HPDE6-E6E7 (cell line): Measurements from ENCODE around the gene PTCH2.

Source experiments
- DNase-seq: peaks from one replicate; pipeline ENCODE4 v3.0.0; 2011; ENCODE audit warnings: missing footprints; ENCODE audit errors: extremely low spot score

PTCH2 gene

GRCh38 chr1:44842862-44843655, at the start of gene PTCH2:
PTCH2 (minus strand) TSS chr1:44843253; CDS start chr1:44842932, 321 bp downstream.
- no peak for DNase-seq

- DNase-seq: no peak
Measured at GRCh38 chr1:44890007-44890406, 47.0 kb upstream of the PTCH2 start.

- DNase-seq: no peak
Measured at GRCh38 chr1:44885406-44885805, 42.4 kb upstream of the PTCH2 start.

DNA sequence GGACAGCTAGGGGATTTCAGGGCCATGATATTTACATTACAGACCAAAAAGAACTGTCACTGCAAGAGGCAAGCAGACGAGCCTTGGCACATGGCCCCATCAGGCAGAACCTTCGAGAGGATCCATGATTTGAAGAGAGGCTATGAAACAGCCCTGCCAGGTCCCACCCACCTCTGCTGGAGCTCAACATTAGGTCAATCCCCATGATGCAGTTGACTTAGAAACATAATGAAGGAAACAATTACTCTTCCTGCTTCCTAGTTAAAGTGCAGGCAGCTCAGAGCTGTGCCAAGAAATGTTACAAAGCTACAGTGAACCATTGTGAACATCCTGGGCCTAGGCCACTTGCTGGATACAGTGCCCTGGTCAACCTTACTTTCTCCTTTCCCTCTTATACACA, 41.7 kb upstream of the PTCH2 start:
- DNase-seq: no peak

GRCh38 chr1:44881011-44881632, 38.1 kb upstream of the PTCH2 start:
- DNase-seq: peak; percentile 60

- DNase-seq: no peak
Measured at GRCh38 chr1:44874155-44874554, 31.1 kb upstream of the PTCH2 start.

DNA sequence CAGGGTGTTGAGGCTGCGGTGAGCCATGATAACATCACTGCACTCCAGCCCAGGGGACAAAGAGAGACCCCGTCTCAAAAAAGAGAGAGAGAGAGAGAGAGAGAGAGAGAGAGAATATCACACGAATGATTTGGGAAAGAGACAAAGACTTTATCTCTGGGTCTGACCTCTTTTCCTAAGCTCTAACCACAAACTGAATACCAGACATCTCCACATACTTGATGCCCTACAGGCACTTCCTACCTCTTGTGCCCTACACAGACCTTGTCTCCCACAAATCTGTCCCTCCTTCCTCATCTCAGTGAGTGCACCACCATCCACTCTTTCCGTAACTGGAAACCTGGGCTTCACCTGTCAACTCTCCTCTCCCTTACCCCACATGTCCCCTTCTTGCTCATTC, 27.0 kb upstream of the PTCH2 start:
- no peak for DNase-seq

GRCh38 chr1:44867801-44868200, 24.7 kb upstream of the PTCH2 start:
- DNase-seq: no peak

DNA sequence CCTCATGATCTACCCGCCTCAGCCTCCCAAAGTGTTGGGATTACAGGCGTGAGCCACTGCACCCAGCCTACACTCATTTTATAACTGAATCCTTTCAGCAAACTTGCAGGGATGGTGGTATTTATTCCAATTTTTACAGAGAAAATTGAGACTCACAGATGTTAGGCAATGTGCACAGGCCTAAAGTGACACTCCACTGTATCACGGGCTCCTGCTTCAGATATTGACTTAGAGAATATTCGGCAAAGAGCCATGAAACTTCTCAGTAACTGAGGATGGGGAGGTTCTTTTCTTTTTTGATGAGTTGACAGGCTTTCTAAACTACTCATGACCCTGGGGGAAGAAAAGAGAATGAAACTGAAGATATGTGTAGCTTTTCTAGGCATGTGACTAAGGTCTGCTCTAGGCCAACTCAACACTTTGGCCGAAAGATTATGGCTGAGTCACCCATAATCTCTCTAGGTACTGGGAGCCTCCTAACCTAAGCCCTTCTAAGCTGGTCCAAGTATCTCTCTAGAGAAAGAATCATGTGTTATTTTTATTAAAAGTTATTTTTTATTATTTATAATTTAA, 19.9 kb upstream of the PTCH2 start:
- no peak for DNase-seq

GRCh38 chr1:44860891-44861425, 17.9 kb upstream of the PTCH2 start:
- no peak for DNase-seq

- DNase-seq: no peak
Measured at GRCh38 chr1:44860331-44860730, 17.3 kb upstream of the PTCH2 start.

DNA sequence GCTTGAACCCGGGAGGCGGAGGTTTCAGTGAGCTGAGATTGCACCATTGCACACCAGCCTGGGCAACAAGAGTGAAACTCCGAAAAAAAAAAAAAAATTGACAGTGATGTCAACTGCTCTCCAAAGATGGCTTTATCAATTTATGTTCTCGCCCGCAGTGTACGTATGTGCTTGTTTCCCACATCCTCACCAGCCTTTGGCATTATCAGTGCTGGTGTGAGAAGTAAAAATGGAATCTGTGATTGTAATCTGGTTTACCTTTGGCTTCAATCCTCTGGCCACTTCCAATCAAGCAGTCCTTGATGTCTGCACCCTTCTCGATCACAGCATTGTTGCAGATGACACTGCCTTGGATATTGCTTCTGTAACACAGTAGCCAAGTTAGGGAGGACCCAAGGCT, 14.4 kb upstream of the PTCH2 start:
- DNase-seq: no peak

DNA sequence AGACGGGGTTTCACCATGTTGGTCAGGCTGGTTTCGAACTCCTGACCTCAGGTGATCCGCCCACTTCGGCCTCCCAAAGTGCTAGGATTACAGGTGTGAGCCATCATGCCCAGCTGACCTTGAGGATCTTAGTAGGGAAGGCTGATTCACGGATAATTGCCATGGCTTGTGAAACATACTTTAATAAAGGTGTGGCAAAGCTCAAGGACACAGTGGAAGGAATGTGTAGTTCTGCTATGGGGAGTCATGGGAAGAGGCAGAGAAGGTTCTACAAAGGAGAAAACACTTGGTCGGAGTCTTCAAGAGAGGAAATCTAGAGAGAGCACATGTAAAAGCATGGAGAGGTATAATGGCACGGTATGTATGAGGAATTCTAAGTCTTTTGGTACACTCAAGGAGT, 12.7 kb upstream of the PTCH2 start:
- DNase-seq: peak; percentile 45

DNA sequence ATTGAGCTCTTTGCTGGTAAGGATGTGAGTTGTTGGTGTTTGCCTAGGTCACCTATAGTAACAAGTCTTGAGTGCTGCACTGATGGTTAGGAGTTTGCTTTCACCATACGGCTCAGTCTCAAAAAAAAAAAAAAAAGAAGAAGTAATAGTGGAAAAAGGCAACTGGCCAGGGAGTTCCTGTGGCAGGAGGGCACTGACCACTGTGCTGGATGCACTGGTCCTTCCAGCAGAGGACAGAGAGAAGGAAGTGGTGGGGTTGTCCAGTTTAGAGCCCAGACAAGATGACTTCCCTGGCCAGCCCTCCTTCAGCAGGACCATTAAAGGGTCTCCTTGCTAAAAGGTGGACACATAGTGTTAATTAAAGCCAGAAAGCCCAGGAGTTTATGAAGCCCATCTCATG, 11.9 kb upstream of the PTCH2 start:
- no peak for DNase-seq

DNA sequence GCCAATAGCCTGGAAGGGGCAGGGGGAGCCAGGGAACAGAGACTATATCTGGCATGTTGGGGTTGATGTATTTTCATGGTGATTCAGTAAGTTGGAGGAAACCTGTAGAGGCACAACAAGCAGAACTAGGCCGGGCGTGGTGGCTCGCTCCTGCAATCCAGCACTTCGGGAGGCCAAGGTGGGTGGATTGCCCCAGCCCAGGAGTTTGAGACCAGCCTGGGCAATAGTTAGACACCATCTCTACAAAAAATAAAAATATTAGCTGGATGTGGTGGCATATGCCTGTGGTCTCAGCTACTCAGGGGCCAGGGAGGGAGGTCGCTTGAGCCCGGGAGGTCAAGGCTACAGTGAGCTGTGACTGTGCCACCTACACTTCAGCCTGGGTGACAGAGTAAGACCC, 10.1 kb upstream of the PTCH2 start:
- DNase-seq: no peak

DNA sequence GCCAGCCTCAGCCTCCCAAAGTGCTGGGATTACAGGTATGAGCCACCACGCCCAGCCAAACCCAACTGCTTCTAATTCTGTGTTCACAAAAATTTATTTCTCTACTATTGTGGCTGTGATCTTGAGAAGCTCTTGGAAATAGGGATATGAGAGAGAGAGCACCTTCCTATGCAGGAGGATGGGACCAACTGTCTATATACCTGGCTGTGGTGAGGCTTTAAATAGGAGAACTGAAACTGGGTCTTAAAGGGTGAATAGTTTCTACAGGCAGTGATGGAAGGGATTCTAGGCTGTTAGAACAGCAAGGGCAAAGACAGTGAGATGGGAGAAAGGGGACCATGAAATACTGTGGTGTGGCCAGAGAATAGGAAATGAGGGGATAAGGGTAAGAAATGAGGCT, 8.3 kb upstream of the PTCH2 start:
- DNase-seq: no peak

DNA sequence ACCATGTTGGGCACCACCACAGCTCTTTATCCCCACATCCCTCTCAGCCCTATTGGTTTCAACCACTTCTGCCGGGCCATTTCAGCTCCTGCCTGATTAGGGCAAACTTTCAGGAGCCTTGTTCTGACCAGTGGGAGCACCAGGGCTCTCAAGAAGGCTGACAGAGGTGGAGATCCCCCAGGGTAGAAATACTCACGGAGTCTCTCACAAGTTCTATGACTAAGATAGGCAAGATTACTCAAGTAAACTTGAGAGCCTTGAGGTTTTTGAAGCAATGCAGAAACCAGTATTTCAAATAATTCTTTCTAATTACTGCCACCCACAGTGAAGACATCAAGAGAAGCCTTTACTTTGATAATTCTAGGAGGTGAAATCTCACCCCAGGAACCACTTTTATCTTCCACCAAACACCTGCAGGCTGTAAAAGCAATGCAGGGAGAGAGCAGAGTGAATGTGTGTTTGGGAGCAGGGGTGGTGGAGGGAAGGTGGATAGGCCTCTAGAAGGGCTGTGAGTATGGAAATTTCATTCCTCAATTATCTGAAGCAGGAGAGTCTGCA, 6.6 kb upstream of the PTCH2 start:
- DNase-seq: no peak

GRCh38 chr1:44848456-44849181, 5.6 kb upstream of the PTCH2 start:
- no peak for DNase-seq

- no peak for DNase-seq
Measured at GRCh38 chr1:44847845-44848244, 4.8 kb upstream of the PTCH2 start.

GRCh38 chr1:44846985-44847384, 3.9 kb upstream of the PTCH2 start:
- no peak for DNase-seq

DNA sequence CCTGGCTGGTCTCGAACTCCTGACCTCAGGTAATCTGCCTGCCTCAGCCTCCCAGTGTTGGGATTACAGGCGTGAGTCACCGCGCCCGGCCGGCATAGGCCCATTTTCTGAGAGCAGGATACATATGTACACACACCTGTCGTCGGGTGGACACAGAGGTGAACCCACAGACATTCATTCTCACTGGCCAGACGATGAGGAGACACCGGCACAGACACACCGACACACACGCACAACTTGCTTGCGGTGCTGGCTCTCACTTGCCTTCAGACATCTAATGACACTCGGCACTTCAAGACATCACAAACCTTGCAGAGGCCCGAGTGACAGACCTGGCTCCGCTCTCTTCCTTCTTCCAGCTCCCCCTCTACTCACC, 579 bp downstream of the PTCH2 start:
- no peak for DNase-seq

- no peak for DNase-seq
Measured at GRCh38 chr1:44839576-44839975, 3.5 kb downstream of the PTCH2 start.
